Stimulated activated CD4-positive, alpha-beta T cell treated with anti-CD3 and anti-CD28 coated beads, Interleukin-2, amount 100 ng/mL, for 48 hours (primary cell): ENCODE results near the gene CEP152.
"Not testable (repeated sequence)": the region's sequence is repeated elsewhere in the genome, so short reads cannot be mapped to it uniquely, and the experiment has no call there.

Experiments used
- DNase-seq, 2 donors: peaks; one replicate each; pipeline ENCODE4 v3.0.0-alpha.2; 2020

Gene CEP152

DNA sequence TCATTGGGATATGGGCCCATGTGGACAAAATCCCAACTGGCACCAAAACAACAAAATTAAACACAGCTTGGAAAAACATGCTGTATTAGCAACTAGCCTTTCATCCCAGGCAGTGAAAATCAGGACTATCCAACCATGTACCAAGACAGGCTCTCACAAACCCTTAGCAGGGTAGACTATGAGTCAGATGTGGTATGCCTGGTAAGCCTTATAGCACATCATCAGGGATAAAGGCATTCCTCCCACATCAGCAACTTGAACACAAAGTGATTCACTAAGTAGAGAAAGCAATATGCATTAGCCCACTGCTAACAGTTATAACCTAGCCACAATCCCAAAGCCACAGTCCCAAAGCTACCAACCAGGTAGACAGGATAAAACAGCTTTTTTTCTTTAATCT, 8.0 kb downstream of the CEP152 start:
- DNase-seq: no peak

DNA sequence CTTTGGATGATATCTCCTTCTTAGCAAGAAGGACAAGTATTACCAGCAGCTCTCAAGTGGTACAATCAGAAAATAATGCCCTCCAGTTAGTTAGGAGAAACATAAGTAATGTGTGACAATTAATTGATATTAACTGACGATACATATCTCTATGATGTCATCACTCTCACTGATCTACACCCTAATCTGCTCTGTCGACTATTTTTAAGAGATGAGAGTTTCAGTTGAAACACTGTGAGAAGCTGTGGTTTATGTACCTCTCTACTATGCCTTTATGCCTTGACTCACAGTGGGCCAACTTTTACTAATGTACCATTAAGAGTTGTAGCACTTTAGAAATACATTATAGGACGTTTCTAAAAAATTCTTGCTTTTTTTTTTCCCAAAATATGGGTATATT, 8.6 kb downstream of the CEP152 start:
- no peak for DNase-seq

DNA sequence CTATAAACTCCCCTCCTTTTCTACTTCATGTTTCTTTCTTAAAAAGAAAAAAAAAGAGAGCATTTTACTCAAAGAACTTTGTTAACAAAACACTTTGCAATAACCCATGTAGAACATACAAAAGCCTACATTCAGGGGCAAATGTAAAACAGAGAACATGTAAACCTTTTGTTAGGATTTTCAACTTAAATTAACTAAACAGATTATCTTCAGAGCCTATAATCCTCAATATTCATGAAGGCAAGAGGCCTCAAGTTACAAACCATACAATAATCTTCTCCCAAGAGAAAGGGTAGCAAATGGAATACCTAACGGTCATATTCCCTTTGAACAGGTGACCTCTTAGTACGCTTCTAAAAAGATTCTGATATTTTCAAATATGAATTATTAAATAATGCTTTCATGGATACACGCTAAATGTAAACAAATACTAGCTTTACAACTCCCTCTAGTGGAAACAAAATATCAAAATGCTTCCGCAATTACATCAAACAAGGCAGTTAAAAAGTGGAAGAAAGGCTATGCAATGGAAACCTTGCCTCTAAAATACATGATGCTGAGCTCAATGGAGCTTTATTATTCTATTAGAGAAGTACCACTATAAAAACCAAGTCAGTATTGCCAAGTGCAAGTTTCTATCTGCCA, 9.9 kb downstream of the CEP152 start:
- no peak for DNase-seq

DNA sequence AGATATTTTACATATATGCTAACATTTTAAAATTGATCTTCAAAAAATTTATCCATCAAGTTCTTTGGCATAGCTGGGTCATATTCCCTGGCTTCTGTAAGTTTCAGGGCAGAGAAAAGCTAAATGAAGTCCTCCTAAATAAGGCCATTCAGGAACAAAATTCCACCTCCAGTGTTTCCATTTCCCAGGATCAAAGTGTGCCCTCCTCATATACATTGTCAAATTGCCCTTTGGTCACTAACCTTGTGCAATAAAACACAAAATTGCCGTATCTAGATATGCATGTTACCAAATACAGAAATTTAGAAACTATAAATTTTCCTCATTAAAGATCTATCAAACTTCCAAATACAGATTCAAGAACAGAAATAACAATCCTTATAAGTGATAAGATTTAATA, 10.6 kb downstream of the CEP152 start:
- no peak for DNase-seq

DNA sequence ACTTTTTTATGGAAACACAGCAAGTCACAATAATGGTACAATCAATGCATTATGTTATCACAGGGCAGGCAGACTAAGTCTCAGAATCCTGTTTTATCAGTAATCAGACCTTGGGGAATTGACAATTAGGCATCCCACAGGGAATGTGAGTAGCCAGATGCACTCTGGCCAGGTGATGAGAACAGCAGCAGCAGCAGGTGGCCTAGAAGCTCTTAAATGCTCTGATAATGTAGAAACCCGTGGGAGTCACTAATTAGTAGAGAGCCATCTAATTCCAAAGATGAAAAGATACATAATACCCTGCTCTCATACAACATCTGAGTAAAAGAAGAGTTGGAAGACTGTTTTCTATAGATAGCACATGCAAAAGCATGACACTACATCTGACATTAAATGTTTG, 12.6 kb downstream of the CEP152 start:
- no peak for DNase-seq

DNA sequence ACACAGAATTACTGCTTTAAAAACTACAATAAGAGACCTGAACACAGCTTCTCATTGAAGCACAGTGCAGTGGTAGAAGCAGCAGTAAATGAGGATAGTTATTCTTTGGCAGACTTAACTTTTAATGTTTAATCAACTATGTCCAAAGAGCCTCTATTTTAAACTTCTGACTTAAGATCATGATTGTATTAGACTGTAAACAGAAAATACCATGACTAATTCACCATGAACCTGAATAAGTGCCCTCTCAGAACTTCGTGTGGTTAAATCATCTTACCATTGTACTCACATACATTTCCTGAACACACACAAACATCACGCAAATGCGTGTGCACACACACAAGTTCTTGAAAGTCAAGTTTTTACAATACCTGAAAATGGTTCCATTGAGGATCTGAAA, 13.9 kb downstream of the CEP152 start:
- DNase-seq: no peak

DNA sequence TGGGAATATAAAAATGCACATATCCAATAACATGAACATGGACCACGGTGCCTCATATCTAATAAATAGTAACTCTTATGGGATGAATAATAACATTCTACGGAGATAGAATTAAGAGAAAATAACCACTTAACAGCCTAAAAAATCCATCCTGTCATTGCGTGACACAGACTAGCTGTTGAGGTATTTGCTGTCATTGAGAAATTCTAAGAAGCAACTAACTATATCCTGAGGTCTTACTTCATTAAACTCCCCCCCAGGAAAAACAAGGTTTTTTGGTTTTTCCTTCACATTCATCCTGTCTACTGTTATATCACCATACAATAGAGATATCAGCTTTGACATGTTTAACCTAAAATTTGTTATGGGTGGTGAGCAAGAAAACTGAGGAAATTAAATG, 14.3 kb downstream of the CEP152 start:
- DNase-seq: no peak

DNA sequence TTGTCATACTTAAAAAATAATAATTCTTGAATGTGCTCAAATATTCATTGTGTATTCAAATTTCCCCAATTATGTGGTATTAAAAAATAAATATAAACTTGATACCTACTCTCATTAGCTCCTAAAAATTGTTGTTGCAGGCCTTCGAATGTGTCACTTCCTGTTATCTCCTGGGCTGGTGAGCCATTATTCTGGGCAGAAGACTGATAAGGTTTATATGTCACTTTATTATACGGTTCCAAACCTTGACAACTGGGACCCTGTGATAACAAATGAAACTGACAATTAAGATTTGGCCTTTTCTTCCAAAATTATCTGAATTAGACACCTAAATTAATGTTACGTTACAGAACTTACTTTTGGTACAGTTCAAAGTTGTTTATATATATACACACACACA, 15.0 kb downstream of the CEP152 start:
- DNase-seq: no peak

DNA sequence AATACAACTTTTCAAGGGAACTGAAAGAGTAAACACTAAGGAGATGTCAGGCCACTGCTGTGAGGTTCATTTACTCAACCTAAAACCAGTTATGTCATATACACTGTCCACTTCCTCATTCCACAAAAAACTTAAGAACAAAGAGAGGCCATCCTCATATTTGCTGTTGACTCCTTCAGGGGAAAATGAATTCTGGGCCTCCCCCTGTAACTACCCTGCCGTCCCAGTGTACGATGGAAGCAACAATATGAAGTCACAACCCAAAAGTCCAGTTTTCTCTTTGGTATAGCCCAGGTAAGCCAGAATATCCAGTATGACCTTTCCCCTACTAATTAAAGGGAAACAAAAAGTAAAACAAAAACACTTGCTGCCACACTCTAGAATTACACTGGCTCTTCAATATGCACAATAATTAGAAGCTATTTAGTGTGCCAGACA, 16.2 kb downstream of the CEP152 start:
- no peak for DNase-seq

DNA sequence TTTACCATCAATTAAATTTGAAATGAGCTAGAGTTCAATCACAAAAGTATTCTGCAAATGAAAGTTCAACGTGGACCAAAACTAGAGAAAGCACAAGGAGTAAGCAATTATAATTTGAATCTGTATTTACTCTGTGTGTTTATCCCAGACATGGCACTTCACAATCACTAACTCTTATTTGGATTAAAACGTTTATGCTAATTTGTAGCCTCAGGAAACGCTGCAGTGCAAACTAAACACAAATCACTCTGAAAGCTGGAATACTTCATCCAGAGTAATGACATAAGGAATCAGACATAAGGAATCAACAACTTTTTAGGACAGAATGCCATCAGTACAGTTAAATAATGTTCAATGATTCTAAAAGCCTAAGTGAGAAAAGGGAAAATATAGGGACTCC, 18.5 kb downstream of the CEP152 start:
- no peak for DNase-seq

DNA sequence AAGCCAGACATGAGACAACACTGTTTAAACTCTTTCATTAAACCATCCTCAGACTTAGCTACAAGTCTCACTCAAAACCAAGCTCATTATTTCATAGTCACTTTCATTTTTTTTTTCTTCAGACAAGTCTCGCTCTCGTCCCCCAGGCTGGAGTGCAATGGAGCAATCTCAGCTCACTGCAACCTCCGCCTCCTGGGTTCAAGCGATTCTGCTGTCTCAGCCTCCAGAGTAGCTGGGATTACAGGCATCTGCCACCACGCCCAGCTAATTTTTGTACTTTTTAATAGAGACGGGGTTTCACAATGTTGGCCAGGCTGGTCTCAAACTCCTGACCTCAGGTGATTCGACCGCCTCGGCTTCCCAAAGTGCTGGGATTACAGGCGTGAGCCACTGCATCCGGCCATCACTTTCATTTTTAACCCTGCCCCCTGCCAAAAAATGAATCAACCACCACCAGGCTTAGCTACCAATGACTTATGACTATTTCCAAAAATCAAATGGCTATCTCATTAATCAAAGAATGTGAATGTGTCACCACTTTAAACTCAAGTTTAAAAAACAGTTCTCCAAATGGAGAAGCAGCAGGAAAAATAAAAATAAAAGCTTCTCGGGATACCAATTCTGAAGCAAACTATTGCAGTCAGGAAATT, 20.3 kb downstream of the CEP152 start:
- not testable (repeated sequence) for DNase-seq

DNA sequence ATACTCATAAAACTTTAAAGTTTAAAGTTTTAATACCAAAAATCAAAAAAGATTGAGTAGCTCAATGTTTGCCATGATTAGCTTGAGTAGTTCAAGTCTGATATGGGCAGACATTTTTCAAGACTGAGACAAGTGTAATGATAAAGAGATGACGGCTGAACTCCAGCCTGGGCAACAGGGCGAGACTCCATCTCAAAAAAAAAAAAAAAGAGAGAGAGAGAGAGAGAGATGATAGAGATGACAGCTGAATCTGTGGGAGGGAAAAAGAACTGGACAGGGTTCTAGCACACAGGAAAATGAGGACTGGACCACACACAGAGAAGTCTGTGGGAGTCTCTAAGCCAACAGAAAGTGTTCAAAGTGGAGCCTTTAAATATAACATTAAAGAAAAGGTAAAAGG, 25.2 kb downstream of the CEP152 start:
- no peak for DNase-seq

DNA sequence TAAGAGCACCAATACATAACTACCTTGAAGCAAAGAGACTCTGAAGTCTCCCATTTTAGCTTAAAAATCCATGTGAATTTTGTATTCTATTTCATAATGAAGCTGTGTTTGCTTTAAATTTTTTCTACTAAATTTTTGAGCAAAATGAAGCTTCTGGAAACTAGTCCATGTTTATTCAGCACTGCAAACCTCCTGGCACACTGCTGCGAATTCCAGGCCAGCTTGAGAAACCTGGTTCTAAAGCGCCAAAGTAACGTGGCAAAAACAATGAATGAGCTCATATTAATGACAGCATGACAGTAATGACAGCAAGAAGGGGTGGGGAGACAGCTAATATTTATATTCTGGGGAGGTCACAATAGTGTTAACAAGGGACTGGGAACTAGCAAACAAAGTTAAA, 25.7 kb downstream of the CEP152 start:
- no peak for DNase-seq

DNA sequence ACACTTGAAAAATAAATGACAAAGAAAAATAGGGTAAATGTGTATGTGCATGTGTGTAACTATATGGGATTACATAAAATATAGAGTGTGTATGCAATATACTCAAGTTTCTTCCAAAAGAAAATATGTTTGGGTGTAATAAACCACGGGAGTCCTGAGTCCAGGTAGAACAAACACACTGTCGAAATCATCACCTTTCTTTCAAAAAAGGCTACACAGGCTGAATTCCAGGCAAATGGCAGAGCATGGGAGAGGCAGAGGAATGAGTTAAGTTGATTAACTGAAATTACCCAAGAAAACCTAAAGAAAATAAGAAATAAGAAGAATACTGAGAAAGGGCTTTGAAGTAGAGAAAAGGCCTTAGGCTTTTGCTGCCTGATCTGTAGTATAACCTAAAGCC, 26.1 kb downstream of the CEP152 start:
- DNase-seq: no peak

DNA sequence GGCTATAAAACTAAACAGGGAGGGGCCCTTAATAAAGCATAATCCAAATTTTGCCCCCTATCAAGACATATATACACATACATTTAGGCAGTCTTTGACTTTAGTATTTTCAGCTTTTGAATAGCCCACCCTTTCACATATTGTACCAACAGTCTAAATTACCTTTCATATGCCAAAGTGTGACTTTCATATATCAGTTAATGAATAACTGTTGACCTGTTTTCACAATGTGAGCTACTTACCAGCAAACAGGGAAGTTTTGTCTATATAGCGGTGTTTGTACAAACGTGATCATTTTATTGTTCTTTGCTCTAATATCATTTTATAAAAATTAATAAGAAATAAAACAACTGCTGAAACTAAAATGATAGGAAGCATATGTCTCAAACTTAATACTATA, 28.0 kb downstream of the CEP152 start:
- no peak for DNase-seq

DNA sequence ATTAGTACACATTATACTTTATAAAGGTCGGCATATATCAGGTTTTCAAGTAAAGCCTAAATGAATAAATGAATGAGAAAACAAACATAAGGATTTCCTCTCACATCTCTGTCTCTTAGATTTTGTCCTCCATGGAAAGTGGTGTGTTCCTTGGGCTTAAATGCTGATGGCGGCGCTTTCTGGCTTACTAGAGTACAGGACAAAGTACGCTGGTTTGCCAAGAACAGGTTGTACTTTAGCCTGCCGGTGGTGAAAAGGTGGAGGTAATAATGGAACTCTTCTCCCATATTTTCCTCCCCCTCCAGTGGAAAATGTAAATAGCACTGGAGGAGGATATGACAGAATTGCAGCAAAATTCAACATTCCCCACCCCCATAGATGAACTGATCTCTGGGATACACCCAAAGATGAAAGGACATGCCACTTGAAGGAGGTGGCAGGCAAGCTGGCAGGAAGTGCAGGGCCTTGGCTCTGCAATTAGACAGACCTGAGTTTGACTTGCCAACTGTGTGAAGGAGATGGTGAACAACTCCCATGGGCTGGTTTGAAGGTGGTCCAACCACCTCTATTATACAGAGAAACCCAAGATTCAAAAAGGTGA, 29.3 kb downstream of the CEP152 start:
- DNase-seq: no peak

DNA sequence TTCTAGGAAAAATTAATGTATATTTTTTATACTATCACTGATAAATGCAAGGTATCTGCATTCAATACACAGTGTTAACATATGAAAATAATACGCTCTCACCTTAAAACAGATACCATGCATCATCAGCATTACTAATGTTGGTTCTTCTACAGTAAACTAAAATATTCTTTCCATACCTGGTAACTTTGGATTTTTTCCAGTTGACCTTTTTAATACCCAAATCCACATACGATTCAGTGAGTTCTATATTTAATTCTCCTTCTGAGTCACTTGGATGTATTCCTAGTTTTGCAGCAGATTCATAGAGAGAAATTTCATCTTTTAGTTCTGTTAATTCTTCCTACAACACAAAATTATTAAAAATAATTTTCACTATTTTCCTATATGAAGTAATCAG, 29.9 kb downstream of the CEP152 start:
- no peak for DNase-seq

DNA sequence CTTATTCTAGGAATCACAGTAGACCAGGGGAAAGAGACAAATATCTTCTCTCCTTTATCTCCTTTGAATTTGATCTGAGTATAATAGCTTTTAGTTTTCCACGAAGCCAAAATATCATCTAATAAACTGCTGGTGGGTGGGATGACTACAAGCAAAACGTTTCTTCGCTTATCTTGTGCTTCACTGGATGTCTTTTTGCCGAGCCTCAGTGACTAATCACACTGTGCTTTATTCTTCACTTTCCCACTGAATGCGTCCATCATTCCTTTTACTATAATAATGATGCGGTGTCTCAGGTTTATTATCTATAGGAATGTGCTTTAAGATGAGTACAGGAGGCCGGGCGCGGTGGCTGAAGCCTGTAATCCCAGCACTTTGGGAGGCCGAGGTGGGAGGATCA, 32.5 kb downstream of the CEP152 start:
- DNase-seq: no peak

DNA sequence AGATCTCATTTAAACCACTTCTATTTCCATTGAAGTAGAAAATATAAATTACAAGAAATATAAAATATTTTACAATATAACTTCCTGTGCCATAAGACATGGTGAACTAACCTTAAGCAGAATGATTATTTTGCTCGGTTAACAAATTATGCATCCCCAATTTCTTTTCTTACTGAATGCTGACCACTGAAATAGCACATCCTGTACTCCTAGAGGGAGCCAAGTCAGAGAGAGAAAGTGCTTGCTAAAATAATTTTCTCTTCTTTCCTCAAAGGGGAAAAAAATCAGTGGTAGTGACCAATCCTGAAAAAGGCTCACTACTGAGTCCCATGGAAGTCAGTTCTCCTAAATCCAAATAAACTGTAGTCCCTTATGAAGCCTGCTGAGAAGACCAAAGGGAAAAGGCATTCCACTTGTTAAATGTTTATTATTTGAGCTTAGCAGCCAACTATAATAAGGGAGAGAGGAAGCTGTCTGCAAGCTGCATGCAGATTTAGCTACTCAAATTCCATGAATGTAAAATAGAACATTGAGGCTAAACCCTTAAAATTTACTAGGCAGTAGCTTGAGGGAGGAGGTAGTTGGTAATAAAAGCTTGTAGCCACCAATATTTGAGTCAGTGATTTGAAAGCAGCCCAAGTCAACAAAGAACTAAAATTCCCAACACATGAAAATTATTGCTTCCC, 33.1 kb downstream of the CEP152 start:
- no peak for DNase-seq

DNA sequence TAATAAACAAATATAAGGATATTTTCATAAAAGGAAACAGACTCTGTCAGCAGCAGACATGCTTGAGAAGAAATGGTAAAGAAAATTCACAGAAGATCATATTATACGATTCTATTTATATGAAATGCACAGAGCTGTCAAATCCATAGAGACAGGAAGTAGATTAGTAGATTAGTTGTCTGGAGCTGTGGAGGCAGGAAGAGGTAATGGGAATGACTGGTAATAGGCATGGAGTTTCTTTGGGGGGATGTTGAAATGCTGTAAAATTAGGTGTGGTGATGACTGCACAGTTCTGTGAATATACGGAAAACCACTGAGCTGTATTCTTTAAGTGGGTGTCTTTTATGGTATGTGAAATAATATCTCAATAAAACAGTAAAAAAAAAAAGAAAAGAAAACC, 35.3 kb downstream of the CEP152 start:
- no peak for DNase-seq

DNA sequence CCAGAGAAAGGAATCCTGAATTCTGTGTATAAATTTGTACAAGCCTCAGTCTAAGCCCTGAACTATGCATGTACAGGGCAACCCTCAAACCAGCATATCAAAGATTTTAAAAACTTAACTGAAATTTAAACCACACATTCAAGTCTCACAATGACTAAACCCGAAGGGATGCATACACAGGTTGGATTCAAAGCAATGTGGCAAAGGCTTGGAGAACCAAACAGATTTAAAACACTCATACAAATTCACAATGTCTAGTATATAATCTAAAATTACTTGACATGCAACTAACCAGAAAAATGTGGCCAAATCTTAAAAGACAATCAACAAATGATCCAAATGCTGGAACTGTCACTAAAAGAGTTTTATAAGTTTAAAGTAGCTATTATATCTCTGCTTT, 36.4 kb downstream of the CEP152 start:
- DNase-seq: no peak

DNA sequence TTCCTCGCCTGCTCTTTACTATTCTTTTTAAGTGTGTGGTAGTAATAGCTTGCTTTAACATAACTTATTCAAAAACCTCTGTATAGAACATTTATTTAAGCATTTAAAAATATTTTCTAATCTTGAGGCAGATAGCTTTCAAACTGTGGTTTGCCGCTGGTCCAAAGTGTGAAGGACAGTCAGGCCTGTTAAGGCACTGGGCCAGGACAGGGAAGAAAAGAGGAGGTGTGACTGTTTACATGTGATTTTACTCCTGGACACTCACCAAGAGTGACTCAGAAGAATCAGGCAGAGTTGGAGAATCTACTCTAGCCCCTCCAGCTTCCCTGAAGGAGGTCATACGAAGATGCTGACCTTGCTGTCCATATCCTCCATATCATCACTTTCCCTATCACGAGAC, 44.7 kb downstream of the CEP152 start:
- no peak for DNase-seq

DNA sequence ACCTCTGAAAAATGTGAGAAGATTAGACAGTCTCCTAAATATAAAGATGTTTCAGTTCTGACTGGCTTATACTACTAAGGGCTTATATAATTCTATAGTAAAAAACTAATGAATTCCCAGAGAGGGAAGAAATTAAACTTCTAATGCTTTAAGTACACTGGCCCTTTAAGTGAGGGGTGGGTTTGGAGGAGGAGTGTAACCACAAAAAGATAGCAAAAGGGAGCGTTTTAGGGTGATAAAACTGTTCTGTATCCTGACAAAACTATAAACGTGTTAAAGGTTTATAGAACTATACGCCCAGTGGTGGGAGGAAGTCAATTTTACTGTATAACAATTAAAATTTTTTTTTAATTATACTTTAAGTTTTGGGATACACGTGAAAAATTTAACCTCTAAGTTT, 45.8 kb downstream of the CEP152 start:
- DNase-seq: no peak
